ENCODE measurements around the gene PHF21A.

GRCh38 chr11:46073632-46074031, 47.6 kb downstream of the PHF21A start:
- TF ChIP-seq, protein P1, sequence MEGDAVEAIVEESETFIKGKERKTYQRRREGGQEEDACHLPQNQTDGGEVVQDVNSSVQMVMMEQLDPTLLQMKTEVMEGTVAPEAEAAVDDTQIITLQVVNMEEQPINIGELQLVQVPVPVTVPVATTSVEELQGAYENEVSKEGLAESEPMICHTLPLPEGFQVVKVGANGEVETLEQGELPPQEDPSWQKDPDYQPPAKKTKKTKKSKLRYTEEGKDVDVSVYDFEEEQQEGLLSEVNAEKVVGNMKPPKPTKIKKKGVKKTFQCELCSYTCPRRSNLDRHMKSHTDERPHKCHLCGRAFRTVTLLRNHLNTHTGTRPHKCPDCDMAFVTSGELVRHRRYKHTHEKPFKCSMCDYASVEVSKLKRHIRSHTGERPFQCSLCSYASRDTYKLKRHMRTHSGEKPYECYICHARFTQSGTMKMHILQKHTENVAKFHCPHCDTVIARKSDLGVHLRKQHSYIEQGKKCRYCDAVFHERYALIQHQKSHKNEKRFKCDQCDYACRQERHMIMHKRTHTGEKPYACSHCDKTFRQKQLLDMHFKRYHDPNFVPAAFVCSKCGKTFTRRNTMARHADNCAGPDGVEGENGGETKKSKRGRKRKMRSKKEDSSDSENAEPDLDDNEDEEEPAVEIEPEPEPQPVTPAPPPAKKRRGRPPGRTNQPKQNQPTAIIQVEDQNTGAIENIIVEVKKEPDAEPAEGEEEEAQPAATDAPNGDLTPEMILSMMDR (IDR thresholded peaks at IDR 0.05; ENCODE audit: low read depth, low read length) = no peak
- TF ChIP-seq POLR2A (IDR thresholded peaks at IDR 0.05; ENCODE audit: extremely low read depth, insufficient read length) (no peak), MYC (IDR thresholded peaks at IDR 0.05; ENCODE audit: low read depth, low read length) (no peak), MAX (IDR thresholded peaks at IDR 0.05; ENCODE audit: low read depth, low read length) (no peak)

Data from NB4 (cell line).